Heart left ventricle (tissue), 16 donors: Measurements from ENCODE around the gene CBX5. TPM values are rescaled to one million over a fixed set of nuclear protein-coding genes. Genes with fewer than 3 reads are reported as not detected.

Experiments
- ATAC-seq, 4 donors: fragments of 200-7000 bp; cut with Tn5 transposase; one replicate each; pipeline ENCODE4 v1.9.1; 2020 to 2022; ENCODE audit warnings: moderate library complexity in 4 of 4, mild to moderate bottlenecking in 3 of 4, moderate number of reproducible peaks in 1 of 4
- DNase-seq, 5 donors: peaks; one replicate each; pipeline ENCODE4 v3.0.0-alpha.2; 2020
- H3K27ac ChIP-seq, 12 donors: fragments of 200-600 bp; sonication (generic) in 4 of 12; one replicate each; pipeline versions ENCODE4 v1.5.0 to v1.8.0; 2016 to 2022; ENCODE audit warnings: mild to moderate bottlenecking in 2 of 12
- H3K27me3 ChIP-seq, 9 donors: fragments of 200-600 bp; sonication (generic) in 2 of 9; one replicate each; pipeline versions ENCODE4 v1.5.1 to v1.8.0; 2016 to 2022; ENCODE audit warnings: mild to moderate bottlenecking in 3 of 9
- H3K36me3 ChIP-seq, 9 donors: fragments of 200-600 bp; sonication (generic) in 2 of 9; one replicate each; pipeline versions ENCODE4 v1.5.0 to v1.8.0; 2018 to 2022; ENCODE audit warnings: mild to moderate bottlenecking in 2 of 9
- H3K4me1 ChIP-seq, 12 donors: fragments of 200-600 bp; sonication (generic) in 4 of 12; one replicate each; pipeline versions ENCODE4 v1.5.0 to v1.8.0; 2016 to 2022; ENCODE audit warnings: mild to moderate bottlenecking in 3 of 12
- H3K4me3 ChIP-seq, 12 donors: fragments of 200-600 bp; sonication (generic) in 4 of 12; one replicate each; pipeline versions ENCODE4 v1.5.0 to v1.8.0; 2017 to 2022; ENCODE audit warnings: mild to moderate bottlenecking in 9 of 12, moderate library complexity in 4 of 12
- H3K9me3 ChIP-seq, 12 donors: fragments of 200-600 bp; sonication (generic) in 4 of 12; one replicate each; pipeline versions ENCODE4 v1.5.0 to v1.8.0; 2016 to 2022; ENCODE audit warnings: mild to moderate bottlenecking in 1 of 12
- POLR2A ChIP-seq, 2 donors: fragments of 450-650 bp; IDR thresholded peaks; one replicate each; pipeline ENCODE4 v1.6.1; 2017; ENCODE audit warnings: antibody characterized with exemption in 2 of 2, mild to moderate bottlenecking in 2 of 2, moderate library complexity in 2 of 2
- WGBS, 4 donors: extraction: QIAGEN DNeasy Blood & Tissue Kit in 2 of 4; methylation state at CpG; one replicate each; pipeline versions ENCODE4 v1.1.5 to v1.1.7; 2013 to 2018; 5-methylcytosine and 5-hydroxymethylcytosine counted together
- intact Hi-C, 10 donors: fragments of 100-400 bp; cut with DNase I; formaldehyde crosslinking; loops; one replicate each; pipeline versions ENCODE4 v1.11.1 to v1.14.2; 2022
- polyA plus RNA-seq, 2 donors: library from polyadenylated mRNA; stranded (reverse); fragments of 200-250 nt; gene quantifications; one replicate each; pipeline ENCODE4 v1.2.3, GENCODE V29; 2013
- total RNA-seq, 9 donors: library from RNA; depleted of rRNA in 2 of 9; stranded (reverse); fragments of >200 nt in 2 of 9; fragmentation: NEBNext Ultra II Directional in 3 of 9; extraction: Animal tissue kit (Norgen Biotek cat#: 25700) in 3 of 9; gene quantifications; one replicate each; pipeline versions ENCODE4 v1.1.0 to v1.2.4, GENCODE V29; 2016 to 2023
- TF ChIP-seq, protein P1 (sequence below), 12 donors: fragments of 200-600 bp; sonication (generic) in 4 of 12; IDR thresholded peaks; one replicate each; pipeline versions ENCODE4 v1.5.0 to v1.8.0; 2018 to 2022; ENCODE audit warnings: antibody characterized with exemption in 12 of 12, mild to moderate bottlenecking in 5 of 12
- donor health status: ischemic (EF 13 %, LVEDD 7.1; RV severe dilation, severe dysfunction).
- donor health status: healthy with polysubstance abuse.
- donor health status: DM: no; HTN: yes; CAD: no.
- donor health status: DM: no; HTN: no; CAD: no.
- donor health status: ischemic (EF 25% LVEDD 6.9; RV normal size, moderate dysfunction).
- donor health status: ischemic (EF 25% LVEDD 5.7; RV mildly dilated, moderate dysfunction).
- donor health status: healthy.
- donor health status: DM: yes; HTN: yes; CAD: no.
- donor health status: ischemic (EF 35%, LVEDD 5.7; RV mildly dilated, moderate dysfunction).
- donor health status: nonischemic (EF 11% LVEDD 7.7; RV severe dilation, severe dysfunction).
- donor health status: DM: yes; HTN: yes; CAD: no.
- donor health status: PGD.
- donor health status: ischemic (EF 29% LVEDD 5.4; RV normal size, mild dysfunction).
- donor health status: nonischemic (EF 23%, LVEDD 6.1; RV moderate dilation, normal function).

The CBX5 gene
- total and polyA plus RNA-seq, 11 donors: 18.4 to 59.5 (median 39.9) TPM

DNA sequence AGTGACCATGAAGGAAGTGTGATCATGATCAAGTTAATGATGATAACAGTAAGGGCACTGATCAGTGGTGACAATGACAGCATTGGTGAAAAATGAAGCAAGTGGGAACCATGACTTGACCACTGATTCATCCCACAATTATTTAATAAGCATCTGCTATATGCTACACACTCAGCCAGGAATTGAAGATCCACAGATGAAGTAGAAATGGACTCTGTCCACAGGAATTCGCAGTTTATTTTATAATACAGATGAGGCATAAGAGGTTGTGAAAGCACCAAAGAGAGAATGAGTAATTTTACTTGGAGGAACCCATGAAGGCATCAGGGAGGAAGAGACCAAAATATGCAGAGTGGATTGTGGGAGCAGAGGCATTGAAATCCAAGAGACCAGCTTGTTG lies 57.3 kb downstream of the CBX5 start:
- peaks cover 0 to 10% (median 0%) of the 10 kb centered on the region in 9 donors for H3K27me3 ChIP-seq
- WGBS, 4 donors: 88 to 97% (median 95%) methylated on average over 1 of the region's 1 CpG
- H3K27ac ChIP-seq: no peak overlapping the region
- H3K36me3 ChIP-seq: no peaks in the 10 kb centered on the region
- intact Hi-C loops: loop anchor here in 5 of 10 donors (2.0 to 5.0 kb wide), 3 partner anchors 100 to 142 kb away; partner anchors contain the start of gene GPR84 (in 4 of the 5)
- no peak overlapping the region for H3K4me3 ChIP-seq
- H3K4me1 ChIP-seq: peaks cover 4 to 15% (median 5%) of the 10 kb centered on the region in 12 donors
- ATAC-seq: no peak
- TF ChIP-seq POLR2A (IDR thresholded peaks at IDR 0.05): no peak
- TF ChIP-seq, protein P1, sequence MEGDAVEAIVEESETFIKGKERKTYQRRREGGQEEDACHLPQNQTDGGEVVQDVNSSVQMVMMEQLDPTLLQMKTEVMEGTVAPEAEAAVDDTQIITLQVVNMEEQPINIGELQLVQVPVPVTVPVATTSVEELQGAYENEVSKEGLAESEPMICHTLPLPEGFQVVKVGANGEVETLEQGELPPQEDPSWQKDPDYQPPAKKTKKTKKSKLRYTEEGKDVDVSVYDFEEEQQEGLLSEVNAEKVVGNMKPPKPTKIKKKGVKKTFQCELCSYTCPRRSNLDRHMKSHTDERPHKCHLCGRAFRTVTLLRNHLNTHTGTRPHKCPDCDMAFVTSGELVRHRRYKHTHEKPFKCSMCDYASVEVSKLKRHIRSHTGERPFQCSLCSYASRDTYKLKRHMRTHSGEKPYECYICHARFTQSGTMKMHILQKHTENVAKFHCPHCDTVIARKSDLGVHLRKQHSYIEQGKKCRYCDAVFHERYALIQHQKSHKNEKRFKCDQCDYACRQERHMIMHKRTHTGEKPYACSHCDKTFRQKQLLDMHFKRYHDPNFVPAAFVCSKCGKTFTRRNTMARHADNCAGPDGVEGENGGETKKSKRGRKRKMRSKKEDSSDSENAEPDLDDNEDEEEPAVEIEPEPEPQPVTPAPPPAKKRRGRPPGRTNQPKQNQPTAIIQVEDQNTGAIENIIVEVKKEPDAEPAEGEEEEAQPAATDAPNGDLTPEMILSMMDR (IDR thresholded peaks at IDR 0.05): no peak
- no peak for DNase-seq
- H3K9me3 ChIP-seq: no peaks in the 10 kb centered on the region

DNA sequence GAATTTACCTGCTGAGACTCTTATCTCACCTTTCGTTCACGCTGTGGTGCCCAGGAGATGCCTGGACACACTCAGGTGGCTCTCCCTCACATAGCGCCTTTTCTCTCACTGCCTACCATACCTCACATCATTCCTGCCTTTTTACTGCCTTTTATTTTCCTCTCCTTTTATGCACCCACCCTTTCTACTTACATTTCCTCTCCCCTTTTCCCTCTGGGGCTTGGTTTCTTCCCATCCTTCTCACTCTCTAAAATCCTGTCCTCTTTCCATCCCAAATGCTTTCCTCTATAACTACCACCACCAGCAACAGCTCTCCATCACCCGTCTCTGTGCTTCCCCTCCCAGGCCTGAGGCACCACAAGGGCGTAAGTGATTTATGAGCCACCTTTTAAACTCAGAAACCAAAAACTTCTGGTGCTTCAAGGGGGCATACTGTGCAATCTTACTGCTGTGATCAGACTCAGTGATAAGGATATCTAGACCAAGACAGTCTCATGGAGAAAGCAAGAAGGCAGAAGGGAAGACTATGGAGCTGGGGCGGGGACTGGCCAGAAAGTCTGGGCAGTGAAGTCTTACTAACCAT lies 58.4 kb downstream of the CBX5 start:
- ATAC-seq: no peak
- DNase-seq: no peak
- H3K36me3 ChIP-seq: no peaks in the 10 kb centered on the region

GRCh38 chr12:54220567-54220966 lies 59.4 kb downstream of the CBX5 start:
- Histone ChIP-seq H3K27ac (no peak overlapping the region), H3K4me1 (peaks cover 8 to 31% (median 19%) of the 10 kb centered on the region in 12 donors), H3K36me3 (no peaks in the 10 kb centered on the region), H3K9me3 (no peaks in the 10 kb centered on the region), H3K4me3 (peak overlapping the region in 1 of 12 donors; percentile 7), H3K27me3 (peaks cover 0 to 18% (median 0%) of the 10 kb centered on the region in 9 donors)
- WGBS, 4 donors: 68 to 77% (median 72%) methylated on average over 7 of the region's 7 CpGs
- intact Hi-C loops: loop anchor here in 7 of 10 donors (1.0 to 5.0 kb wide), 5 partner anchors 62 to 142 kb away; partner anchors contain the start of gene GPR84 (in 3 of the 7)
- no peak for DNase-seq
- ATAC-seq: no peak
- TF ChIP-seq POLR2A (IDR thresholded peaks at IDR 0.05): no peak
- TF ChIP-seq, protein P1 (IDR thresholded peaks at IDR 0.05): no peak

More for the DNA sequence above, 58.4 kb downstream of the CBX5 start:
- 87 to 90% (median 90%) methylated on average over 6 of the region's 6 CpGs for WGBS, 4 donors
- no peak overlapping the region for H3K27ac ChIP-seq
- H3K9me3 ChIP-seq: no peaks in the 10 kb centered on the region
- peaks cover 8 to 21% (median 16%) of the 10 kb centered on the region in 12 donors for H3K4me1 ChIP-seq
- intact Hi-C loops: loop anchor here in 7 of 10 donors (2.0 to 5.0 kb wide), 4 partner anchors 61 to 141 kb away; partner anchors contain the start of gene GPR84 (in 3 of the 7)
- H3K27me3 ChIP-seq: peaks cover 0 to 14% (median 0%) of the 10 kb centered on the region in 9 donors
- no peak overlapping the region for H3K4me3 ChIP-seq
- TF ChIP-seq POLR2A (IDR thresholded peaks at IDR 0.05): no peak
- TF ChIP-seq, protein P1 (IDR thresholded peaks at IDR 0.05): no peak

- Histone ChIP-seq H3K27ac (no peak overlapping the region), H3K4me3 (peak overlapping the region in 1 of 12 donors; percentile 7), H3K9me3 (no peaks in the 10 kb centered on the region), H3K36me3 (no peaks in the 10 kb centered on the region), H3K4me1 (peaks cover 8 to 34% (median 19%) of the 10 kb centered on the region in 12 donors), H3K27me3 (peaks cover 0 to 18% (median 3%) of the 10 kb centered on the region in 9 donors)
- peak in 4 of 5 donors; percentile 49 to 66 (median 56) for DNase-seq
- intact Hi-C loops: loop anchor here in 7 of 10 donors (1.0 to 5.0 kb wide), 5 partner anchors 63 to 142 kb away; partner anchors contain the start of gene GPR84 (in 3 of the 7)
- peak in 3 of 4 donors; percentile 62 to 72 (median 72) for ATAC-seq
- TF ChIP-seq, protein P1 (IDR thresholded peaks at IDR 0.05): peak; percentile 69 to 88 (median 75)
- TF ChIP-seq POLR2A (IDR thresholded peaks at IDR 0.05): no peak
- 34 to 49% (median 41%) methylated on average over 8 of the region's 8 CpGs for WGBS, 4 donors
These were observed 59.8 kb downstream of the CBX5 start for GRCh38 chr12:54220092-54220557.
